ENCODE data around the gene TMEM209.

TMEM209 gene

DNA sequence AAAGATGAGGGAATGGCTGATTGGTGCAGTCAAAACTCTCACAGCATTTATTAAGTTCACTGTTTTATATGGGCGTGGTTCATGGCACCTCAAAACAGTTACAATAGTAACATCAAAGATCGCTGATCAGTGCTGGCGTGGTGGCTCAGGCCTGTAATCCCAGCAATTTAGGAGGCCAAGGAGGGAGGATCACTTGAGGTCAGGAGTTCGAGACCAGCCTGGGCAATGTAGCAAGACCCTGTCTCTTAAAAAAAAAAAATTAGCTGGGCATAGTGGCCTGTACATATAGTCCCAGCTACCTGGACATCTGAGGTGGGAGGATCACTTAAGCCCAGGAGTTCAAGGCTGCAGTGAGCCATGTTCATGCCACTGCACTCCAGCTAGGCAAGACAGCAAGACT is 86.4 kb downstream of the TMEM209 start:
- no peak for DNase-seq

GRCh38 chr7:130118294-130118693 is 86.9 kb downstream of the TMEM209 start:
- DNase-seq = no peak

DNA sequence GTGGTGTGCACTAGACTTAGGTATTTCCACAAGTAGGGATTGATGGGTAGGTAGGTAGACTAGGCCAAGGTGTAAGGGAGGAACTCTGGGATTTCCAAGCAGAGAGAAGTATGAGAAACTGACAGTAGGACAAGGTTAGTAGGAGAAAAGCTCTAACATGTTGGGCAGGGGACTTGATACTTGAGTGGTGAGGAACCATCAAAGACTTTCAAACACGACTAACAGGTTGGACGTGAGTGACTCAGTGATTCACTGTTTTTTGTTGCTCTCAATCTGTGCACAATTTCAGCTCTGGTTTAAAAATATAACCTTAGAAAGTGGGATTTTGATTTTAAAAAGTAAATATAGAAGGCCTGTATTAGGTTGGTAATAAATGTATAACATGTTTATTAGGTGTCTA is 90.4 kb downstream of the TMEM209 start:
- DNase-seq = no peak
